SK-N-SH (cell line): ENCODE measurements around the gene SNRPD1. TPM values are rescaled to one million over a fixed set of nuclear protein-coding genes. Genes with fewer than 3 reads are reported as not detected.

ENCODE experiments used
- CTCF ChIA-PET: fragments of 300-600, 350-600 bp; formaldehyde crosslinking; extraction: SDS; loops from one replicate; lab custom pipeline; 2021; lab: Yijun Ruan, JAX
- POLR2A ChIA-PET: fragments of 350-600 bp; sonication (Branson Sonifier 250); formaldehyde crosslinking; extraction: SDS; loops from one replicate; lab custom pipeline; 2020; ENCODE audit warnings: antibody characterized with exemption, inconsistent platforms; lab: Yijun Ruan, JAX
- DNase-seq: peaks from one replicate; pipeline ENCODE4 v3.0.0; 2012
- H2AFZ ChIP-seq: fragments of 200-600 bp; sonication (generic); 2 replicates; pipeline ENCODE4 v1.8.1; 2016; ENCODE audit warnings: antibody characterized with exemption, mild to moderate bottlenecking, low read depth
- H3F3A ChIP-seq: fragments of 200-600 bp; sonication (generic); replicated peaks from 2 replicates; pipeline ENCODE3; 2016; ENCODE audit warnings: antibody characterized with exemption, mild to moderate bottlenecking; ENCODE audit not compliant: insufficient read depth
- H3K27ac ChIP-seq, 2 experiments: fragments of 200-500 bp in 1 of 2; fragments of 200-600 bp in 1 of 2; sonication (Bioruptor generic) in 1 of 2; sonication (generic), shearing (Covaris generic) in 1 of 2; 2 replicates each; pipeline versions ENCODE4 v1.5.1 to v1.6.1; 2014 to 2016; ENCODE audit warnings: low read depth in 2 of 2, inconsistent platforms in 1 of 2, low read length in 1 of 2, mild to moderate bottlenecking in 1 of 2, mixed read lengths in 1 of 2
- H3K27me3 ChIP-seq: fragments of 200-600 bp; sonication (generic), shearing (Covaris generic); 2 replicates; pipeline ENCODE4 v1.6.1; 2016; ENCODE audit warnings: mixed run types; ENCODE audit not compliant: insufficient read depth
- H3K36me3 ChIP-seq, 2 experiments: fragments of 200-500 bp in 1 of 2; fragments of 200-600 bp in 1 of 2; sonication (Bioruptor generic) in 1 of 2; sonication (generic) in 1 of 2; replicated peaks in 1 of 2; 2 replicates each; pipeline versions ENCODE3 to v1.5.1; 2014 to 2016; ENCODE audit warnings: low read length in 1 of 2, mild to moderate bottlenecking in 1 of 2; ENCODE audit not compliant: insufficient read depth in 2 of 2, control insufficient read depth in 1 of 2
- H3K4me1 ChIP-seq, 2 experiments: fragments of 200-500 bp in 1 of 2; fragments of 200-600 bp in 1 of 2; sonication (Bioruptor generic) in 1 of 2; sonication (generic), shearing (Covaris generic) in 1 of 2; 2 replicates each; pipeline versions ENCODE4 v1.5.1 to v1.6.1; 2014 to 2016; ENCODE audit warnings: low read depth in 1 of 2, low read length in 1 of 2, mixed run types in 1 of 2; ENCODE audit not compliant: insufficient read depth in 2 of 2, control insufficient read depth in 1 of 2
- H3K4me2 ChIP-seq: fragments of 200-600 bp; sonication (generic), shearing (Covaris generic); 2 replicates; pipeline ENCODE4 v1.6.1; 2017; ENCODE audit warnings: mixed run types
- H3K4me3 ChIP-seq, 2 experiments: fragments of 200-500 bp in 1 of 2; fragments of 200-600 bp in 1 of 2; sonication (Bioruptor generic) in 1 of 2; sonication (generic), shearing (Covaris generic) in 1 of 2; 2 replicates each; pipeline versions ENCODE4 v1.5.1 to v1.8.1; 2014 to 2016; ENCODE audit warnings: low read depth in 2 of 2, inconsistent platforms in 1 of 2, low read length in 1 of 2, mild to moderate bottlenecking in 1 of 2, mixed read lengths in 1 of 2, moderate library complexity in 1 of 2
- H3K79me2 ChIP-seq: fragments of 200-600 bp; sonication (generic); 2 replicates; pipeline ENCODE4 v1.8.1; 2017; ENCODE audit warnings: mild to moderate bottlenecking; ENCODE audit not compliant: insufficient read depth
- H3K9ac ChIP-seq: fragments of 200-600 bp; sonication (generic); 2 replicates; pipeline ENCODE4 v1.6.1; 2017; ENCODE audit warnings: mixed run types
- H3K9me2 ChIP-seq: fragments of 200-600 bp; sonication (generic); 2 replicates; pipeline ENCODE4 v1.6.1; 2017; ENCODE audit warnings: mixed run types
- H3K9me3 ChIP-seq: fragments of 200-600 bp; sonication (generic); 2 replicates; pipeline ENCODE4 v1.6.1; 2017; ENCODE audit warnings: mixed run types, mild to moderate bottlenecking, moderate library complexity
- H4K20me1 ChIP-seq: fragments of 200-600 bp; sonication (generic); 2 replicates; pipeline ENCODE4 v1.6.1; 2017; ENCODE audit warnings: mild to moderate bottlenecking, mixed run types; ENCODE audit not compliant: insufficient read depth
- ELF1 ChIP-seq: IDR thresholded peaks from 2 replicates; pipeline ENCODE4 v1.4.0; 2012
- NFIC ChIP-seq: IDR thresholded peaks from 2 replicates; pipeline ENCODE4 v1.4.0; 2012; ENCODE audit warnings: borderline replicate concordance
- NRF1 ChIP-seq: IDR thresholded peaks from 2 replicates; pipeline ENCODE4 v1.6.1; 2012; ENCODE audit warnings: low read depth, mild to moderate bottlenecking, low read length
- RFX5 ChIP-seq: IDR thresholded peaks from 2 replicates; pipeline ENCODE4 v1.6.1; 2012; ENCODE audit warnings: mild to moderate bottlenecking, improper control_type of control experiment, low read length
- SIN3A ChIP-seq: IDR thresholded peaks from 2 replicates; pipeline ENCODE4 v1.6.1; 2012; ENCODE audit warnings: low read depth, mild to moderate bottlenecking, low read length, moderate library complexity, borderline replicate concordance
- TCF12 ChIP-seq: IDR thresholded peaks from 2 replicates; pipeline ENCODE4 v1.4.0; 2012
- WGBS: methylation state at CpG from one replicate; pipeline ENCODE4 v1.1.6; 2017; ENCODE audit warnings: low lambda C conversion rate; 5-methylcytosine and 5-hydroxymethylcytosine counted together
- polyA plus RNA-seq, 3 experiments: library from polyadenylated mRNA; depleted of rRNA; stranded (reverse); fragments of >200 nt; gene quantifications; 2 replicates each; pipeline ENCODE4 v1.2.3, GENCODE V29; 2012
- TF ChIP-seq, protein P1 (sequence below): IDR thresholded peaks from 2 replicates; pipeline ENCODE4 v1.6.1; 2012; ENCODE audit warnings: mild to moderate bottlenecking, low read depth, low read length, moderate library complexity
- TF ChIP-seq, protein P2 (sequence below): fragments of 200-600 bp; sonication (generic); IDR thresholded peaks from 2 replicates; pipeline ENCODE4 v1.6.1; 2017; ENCODE audit warnings: antibody characterized with exemption, mild to moderate bottlenecking, moderate library complexity
- TF ChIP-seq, protein P3 (sequence below): IDR thresholded peaks from 2 replicates; pipeline ENCODE4; 2012
- TF ChIP-seq, protein P4 (sequence below): IDR thresholded peaks from 2 replicates; pipeline ENCODE4 v1.4.0; 2012; ENCODE audit warnings: low read depth, borderline replicate concordance

SNRPD1 gene
- polyA plus RNA-seq, 1 of the 3 experiments (the other 2 are of a cell fraction) = 24.6 TPM

DNA sequence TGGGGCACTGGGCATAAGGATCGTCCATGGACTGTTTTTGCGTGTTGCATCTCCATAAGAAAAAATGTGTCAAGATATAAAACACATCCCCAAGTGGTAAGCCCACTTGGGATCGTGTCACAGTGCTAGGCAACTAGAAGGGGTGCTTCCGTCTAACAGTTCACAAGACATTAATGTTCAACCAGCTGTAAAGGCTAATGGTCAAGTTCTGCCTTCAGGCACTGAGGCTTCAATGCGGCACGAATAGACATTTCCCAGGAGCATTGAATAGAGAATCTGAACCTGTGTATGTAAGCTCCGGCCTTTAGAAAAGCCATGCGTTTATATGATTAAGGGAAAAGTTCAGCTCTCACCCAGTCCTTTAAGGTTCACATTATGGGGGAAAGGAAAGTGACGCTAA lies 50.5 kb downstream of the SNRPD1 start:
- DNase-seq = no peak
- no peak overlapping the region for H3K27ac ChIP-seq
- ChIA-PET POLR2A (no interaction called here), CTCF (interaction anchor here (1.2 kb wide), 1 partner anchor 37 kb away, joined by 3 read pairs; no protein-coding TSS in a partner anchor)
- 98% methylated on average over 9 of the region's 9 CpGs for WGBS
- no peaks in the 10 kb centered on the region for H3F3A ChIP-seq
- no peaks in the 10 kb centered on the region for H3K9me3 ChIP-seq
- H3K9ac ChIP-seq = no peak overlapping the region
- no peak overlapping the region for H3K4me3 ChIP-seq
- no peak overlapping the region for H2AFZ ChIP-seq
- no peaks in the 10 kb centered on the region; a peak in 1 of 4 replicates for H3K4me1 ChIP-seq
- H3K27me3 ChIP-seq = no peaks in the 10 kb centered on the region
- H3K9me2 ChIP-seq = no peaks in the 10 kb centered on the region
- TF ChIP-seq NFIC (no peak), NRF1 (no peak), SIN3A (no peak), RFX5 (no peak), ELF1 (no peak), TCF12 (no peak)
- TF ChIP-seq, protein P1, sequence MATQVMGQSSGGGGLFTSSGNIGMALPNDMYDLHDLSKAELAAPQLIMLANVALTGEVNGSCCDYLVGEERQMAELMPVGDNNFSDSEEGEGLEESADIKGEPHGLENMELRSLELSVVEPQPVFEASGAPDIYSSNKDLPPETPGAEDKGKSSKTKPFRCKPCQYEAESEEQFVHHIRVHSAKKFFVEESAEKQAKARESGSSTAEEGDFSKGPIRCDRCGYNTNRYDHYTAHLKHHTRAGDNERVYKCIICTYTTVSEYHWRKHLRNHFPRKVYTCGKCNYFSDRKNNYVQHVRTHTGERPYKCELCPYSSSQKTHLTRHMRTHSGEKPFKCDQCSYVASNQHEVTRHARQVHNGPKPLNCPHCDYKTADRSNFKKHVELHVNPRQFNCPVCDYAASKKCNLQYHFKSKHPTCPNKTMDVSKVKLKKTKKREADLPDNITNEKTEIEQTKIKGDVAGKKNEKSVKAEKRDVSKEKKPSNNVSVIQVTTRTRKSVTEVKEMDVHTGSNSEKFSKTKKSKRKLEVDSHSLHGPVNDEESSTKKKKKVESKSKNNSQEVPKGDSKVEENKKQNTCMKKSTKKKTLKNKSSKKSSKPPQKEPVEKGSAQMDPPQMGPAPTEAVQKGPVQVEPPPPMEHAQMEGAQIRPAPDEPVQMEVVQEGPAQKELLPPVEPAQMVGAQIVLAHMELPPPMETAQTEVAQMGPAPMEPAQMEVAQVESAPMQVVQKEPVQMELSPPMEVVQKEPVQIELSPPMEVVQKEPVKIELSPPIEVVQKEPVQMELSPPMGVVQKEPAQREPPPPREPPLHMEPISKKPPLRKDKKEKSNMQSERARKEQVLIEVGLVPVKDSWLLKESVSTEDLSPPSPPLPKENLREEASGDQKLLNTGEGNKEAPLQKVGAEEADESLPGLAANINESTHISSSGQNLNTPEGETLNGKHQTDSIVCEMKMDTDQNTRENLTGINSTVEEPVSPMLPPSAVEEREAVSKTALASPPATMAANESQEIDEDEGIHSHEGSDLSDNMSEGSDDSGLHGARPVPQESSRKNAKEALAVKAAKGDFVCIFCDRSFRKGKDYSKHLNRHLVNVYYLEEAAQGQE = no peak
- TF ChIP-seq, protein P2, sequence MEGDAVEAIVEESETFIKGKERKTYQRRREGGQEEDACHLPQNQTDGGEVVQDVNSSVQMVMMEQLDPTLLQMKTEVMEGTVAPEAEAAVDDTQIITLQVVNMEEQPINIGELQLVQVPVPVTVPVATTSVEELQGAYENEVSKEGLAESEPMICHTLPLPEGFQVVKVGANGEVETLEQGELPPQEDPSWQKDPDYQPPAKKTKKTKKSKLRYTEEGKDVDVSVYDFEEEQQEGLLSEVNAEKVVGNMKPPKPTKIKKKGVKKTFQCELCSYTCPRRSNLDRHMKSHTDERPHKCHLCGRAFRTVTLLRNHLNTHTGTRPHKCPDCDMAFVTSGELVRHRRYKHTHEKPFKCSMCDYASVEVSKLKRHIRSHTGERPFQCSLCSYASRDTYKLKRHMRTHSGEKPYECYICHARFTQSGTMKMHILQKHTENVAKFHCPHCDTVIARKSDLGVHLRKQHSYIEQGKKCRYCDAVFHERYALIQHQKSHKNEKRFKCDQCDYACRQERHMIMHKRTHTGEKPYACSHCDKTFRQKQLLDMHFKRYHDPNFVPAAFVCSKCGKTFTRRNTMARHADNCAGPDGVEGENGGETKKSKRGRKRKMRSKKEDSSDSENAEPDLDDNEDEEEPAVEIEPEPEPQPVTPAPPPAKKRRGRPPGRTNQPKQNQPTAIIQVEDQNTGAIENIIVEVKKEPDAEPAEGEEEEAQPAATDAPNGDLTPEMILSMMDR = no peak
- TF ChIP-seq, protein P3, sequence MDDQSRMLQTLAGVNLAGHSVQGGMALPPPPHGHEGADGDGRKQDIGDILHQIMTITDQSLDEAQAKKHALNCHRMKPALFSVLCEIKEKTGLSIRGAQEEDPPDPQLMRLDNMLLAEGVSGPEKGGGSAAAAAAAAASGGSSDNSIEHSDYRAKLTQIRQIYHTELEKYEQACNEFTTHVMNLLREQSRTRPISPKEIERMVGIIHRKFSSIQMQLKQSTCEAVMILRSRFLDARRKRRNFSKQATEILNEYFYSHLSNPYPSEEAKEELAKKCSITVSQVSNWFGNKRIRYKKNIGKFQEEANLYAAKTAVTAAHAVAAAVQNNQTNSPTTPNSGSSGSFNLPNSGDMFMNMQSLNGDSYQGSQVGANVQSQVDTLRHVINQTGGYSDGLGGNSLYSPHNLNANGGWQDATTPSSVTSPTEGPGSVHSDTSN = no peak
- TF ChIP-seq, protein P4, sequence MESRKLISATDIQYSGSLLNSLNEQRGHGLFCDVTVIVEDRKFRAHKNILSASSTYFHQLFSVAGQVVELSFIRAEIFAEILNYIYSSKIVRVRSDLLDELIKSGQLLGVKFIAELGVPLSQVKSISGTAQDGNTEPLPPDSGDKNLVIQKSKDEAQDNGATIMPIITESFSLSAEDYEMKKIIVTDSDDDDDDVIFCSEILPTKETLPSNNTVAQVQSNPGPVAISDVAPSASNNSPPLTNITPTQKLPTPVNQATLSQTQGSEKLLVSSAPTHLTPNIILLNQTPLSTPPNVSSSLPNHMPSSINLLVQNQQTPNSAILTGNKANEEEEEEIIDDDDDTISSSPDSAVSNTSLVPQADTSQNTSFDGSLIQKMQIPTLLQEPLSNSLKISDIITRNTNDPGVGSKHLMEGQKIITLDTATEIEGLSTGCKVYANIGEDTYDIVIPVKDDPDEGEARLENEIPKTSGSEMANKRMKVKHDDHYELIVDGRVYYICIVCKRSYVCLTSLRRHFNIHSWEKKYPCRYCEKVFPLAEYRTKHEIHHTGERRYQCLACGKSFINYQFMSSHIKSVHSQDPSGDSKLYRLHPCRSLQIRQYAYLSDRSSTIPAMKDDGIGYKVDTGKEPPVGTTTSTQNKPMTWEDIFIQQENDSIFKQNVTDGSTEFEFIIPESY = no peak
- no peak overlapping the region for H3K4me2 ChIP-seq
- no peaks in the 10 kb centered on the region for H3K79me2 ChIP-seq
- H4K20me1 ChIP-seq = no peaks in the 10 kb centered on the region
- no peaks in the 10 kb centered on the region for H3K36me3 ChIP-seq
